H1 (cell line): Measurements from ENCODE around the gene PTPRG.

Experiments used
- ATF3 ChIP-seq: IDR thresholded peaks from 2 replicates; pipeline ENCODE4 v1.6.1; 2011; ENCODE audit warnings: low read depth, mild to moderate bottlenecking, low read length; ENCODE audit not compliant: insufficient read depth
- CBX5 ChIP-seq: fragments of 300-800, 300-1000 bp; sonication (generic); IDR thresholded peaks from 2 replicates; pipeline ENCODE4 v1.7.1; 2016; ENCODE audit warnings: antibody characterized with exemption, low read length, low read depth
- EZH2 ChIP-seq: fragments of 200-600 bp; sonication (generic); IDR thresholded peaks from 2 replicates; pipeline ENCODE4 v1.7.1; 2012; ENCODE audit warnings: low read depth, mild to moderate bottlenecking, moderate library complexity, low read length, inconsistent platforms; ENCODE audit not compliant: severe bottlenecking
- HDAC6 ChIP-seq: IDR thresholded peaks from one replicate; pipeline ENCODE4 v1.7.1; 2012; ENCODE audit warnings: low read depth, mild to moderate bottlenecking, inconsistent platforms, low read length, moderate library complexity
- PHF8 ChIP-seq: fragments of 200-600 bp; sonication (generic); conservative IDR thresholded peaks from 2 replicates; pipeline ENCODE4 v1.7.1; 2012; ENCODE audit warnings: low read depth, mild to moderate bottlenecking, inconsistent platforms, low read length, moderate library complexity
- POLR2A ChIP-seq, 2 experiments: IDR thresholded peaks; 1 replicate in 1 of 2; 2 replicates in 1 of 2; pipeline ENCODE4 v1.6.1; 2011; ENCODE audit warnings: low read depth in 2 of 2, low read length in 2 of 2, mild to moderate bottlenecking in 2 of 2; ENCODE audit errors: control extremely low read depth in 1 of 2
- POLR2AphosphoS5 ChIP-seq: IDR thresholded peaks from 2 replicates; pipeline ENCODE4 v1.6.1; 2011; ENCODE audit warnings: low read depth, low read length
- SP1 ChIP-seq: IDR thresholded peaks from 2 replicates; pipeline ENCODE4 v1.6.1; 2011; ENCODE audit warnings: low read depth, low read length
- SUZ12 ChIP-seq: fragments of 200-600 bp; sonication (generic); IDR thresholded peaks from 2 replicates; pipeline ENCODE4 v1.6.1; 2012; ENCODE audit warnings: mild to moderate bottlenecking, inconsistent platforms, low read length, moderate library complexity, mixed read lengths
- TCF12 ChIP-seq: IDR thresholded peaks from 2 replicates; pipeline ENCODE4 v1.6.1; 2011; ENCODE audit warnings: low read depth, mild to moderate bottlenecking, low read length
- YY1 ChIP-seq: IDR thresholded peaks from 2 replicates; pipeline ENCODE4 v1.6.1; 2011; ENCODE audit warnings: low read depth, mild to moderate bottlenecking, low read length
- ZNF274 ChIP-seq: IDR thresholded peaks from 2 replicates; pipeline ENCODE4 v1.7.0; 2012; ENCODE audit warnings: low read length, borderline replicate concordance; ENCODE audit errors: extremely low read depth
- TF ChIP-seq, protein P1 (sequence below), 3 experiments: IDR thresholded peaks; 1 replicate in 2 of 3; 2 replicates in 1 of 3; pipeline versions ENCODE4 v1.5.1 to v1.6.1; 2011; ENCODE audit warnings: low read length in 3 of 3, mild to moderate bottlenecking in 3 of 3, inconsistent platforms in 2 of 3, low read depth in 1 of 3, moderate library complexity in 1 of 3; ENCODE audit not compliant: insufficient read depth in 1 of 3; ENCODE audit errors: control extremely low read depth in 1 of 3
- TF ChIP-seq, protein P2 (sequence below): IDR thresholded peaks from 2 replicates; pipeline ENCODE4 v1.6.1; 2012; ENCODE audit warnings: inconsistent platforms

- TF ChIP-seq, protein P1, sequence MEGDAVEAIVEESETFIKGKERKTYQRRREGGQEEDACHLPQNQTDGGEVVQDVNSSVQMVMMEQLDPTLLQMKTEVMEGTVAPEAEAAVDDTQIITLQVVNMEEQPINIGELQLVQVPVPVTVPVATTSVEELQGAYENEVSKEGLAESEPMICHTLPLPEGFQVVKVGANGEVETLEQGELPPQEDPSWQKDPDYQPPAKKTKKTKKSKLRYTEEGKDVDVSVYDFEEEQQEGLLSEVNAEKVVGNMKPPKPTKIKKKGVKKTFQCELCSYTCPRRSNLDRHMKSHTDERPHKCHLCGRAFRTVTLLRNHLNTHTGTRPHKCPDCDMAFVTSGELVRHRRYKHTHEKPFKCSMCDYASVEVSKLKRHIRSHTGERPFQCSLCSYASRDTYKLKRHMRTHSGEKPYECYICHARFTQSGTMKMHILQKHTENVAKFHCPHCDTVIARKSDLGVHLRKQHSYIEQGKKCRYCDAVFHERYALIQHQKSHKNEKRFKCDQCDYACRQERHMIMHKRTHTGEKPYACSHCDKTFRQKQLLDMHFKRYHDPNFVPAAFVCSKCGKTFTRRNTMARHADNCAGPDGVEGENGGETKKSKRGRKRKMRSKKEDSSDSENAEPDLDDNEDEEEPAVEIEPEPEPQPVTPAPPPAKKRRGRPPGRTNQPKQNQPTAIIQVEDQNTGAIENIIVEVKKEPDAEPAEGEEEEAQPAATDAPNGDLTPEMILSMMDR (IDR thresholded peaks at IDR 0.05; ENCODE audit: control extremely low read depth in 1 of 3, insufficient read depth in 1 of 3, low read depth in 1 of 3, low read length in 3 of 3): peak; percentile 24 to 52 (median 36); a peak in 3 of 4 replicates
- TF ChIP-seq SP1 (no peak), ATF3 (no peak; the same call in 1 of the 2 replicates), TCF12 (no peak), EZH2 (no peak), HDAC6 (no peak), POLR2AphosphoS5 (no peak), SUZ12 (no peak), YY1 (no peak), ZNF274 (no peak), POLR2A (IDR thresholded peaks at IDR 0.05; ENCODE audit: control extremely low read depth in 1 of 2, low read depth in 2 of 2, low read length in 2 of 2) (no peak), CBX5 (no peak), PHF8 (no peak)
- TF ChIP-seq, protein P2, sequence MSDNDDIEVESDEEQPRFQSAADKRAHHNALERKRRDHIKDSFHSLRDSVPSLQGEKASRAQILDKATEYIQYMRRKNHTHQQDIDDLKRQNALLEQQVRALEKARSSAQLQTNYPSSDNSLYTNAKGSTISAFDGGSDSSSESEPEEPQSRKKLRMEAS: no peak
These were observed 490.1 kb downstream of the PTPRG start for GRCh38 chr3:62051506-62051905.
